NCI-H2171 (cell line): ENCODE data around the gene SMKR1.
A peak's percentile ranks its signal among the peaks of the same experiment; 100 is the strongest.
"Not testable (repeated sequence)": the region's sequence is repeated elsewhere in the genome, so short reads cannot be mapped to it uniquely, and the experiment has no call there.

Experiments
- DNase-seq: peaks from one replicate; lab custom pipeline; 2025; lab: John Stamatoyannopoulos, UW

SMKR1 gene

GRCh38 chr7:129529643-129530042 lies 27.3 kb downstream of the SMKR1 start:
- no peak for DNase-seq

- no peak for DNase-seq
These were observed 28.6 kb downstream of the SMKR1 start for GRCh38 chr7:129530795-129531391.

GRCh38 chr7:129531721-129532120 lies 29.4 kb downstream of the SMKR1 start:
- no peak for DNase-seq

GRCh38 chr7:129532375-129532774 lies 30.0 kb downstream of the SMKR1 start:
- no peak for DNase-seq

- not testable (repeated sequence) for DNase-seq
These were observed 32.4 kb downstream of the SMKR1 start for GRCh38 chr7:129534558-129535274.

GRCh38 chr7:129535896-129536295 lies 33.6 kb downstream of the SMKR1 start:
- no peak for DNase-seq

GRCh38 chr7:129536323-129536722 lies 34.0 kb downstream of the SMKR1 start:
- no peak for DNase-seq

- DNase-seq = no peak
These were observed 36.5 kb downstream of the SMKR1 start for GRCh38 chr7:129538790-129539189.

- no peak for DNase-seq
These were observed 38.0 kb downstream of the SMKR1 start for GRCh38 chr7:129540340-129540739.

- DNase-seq = no peak
These were observed 42.4 kb downstream of the SMKR1 start for GRCh38 chr7:129544700-129545099.

GRCh38 chr7:129550693-129551360 lies 48.5 kb downstream of the SMKR1 start:
- DNase-seq = peak; percentile 51

GRCh38 chr7:129553899-129554461 lies 51.6 kb downstream of the SMKR1 start:
- peak; percentile 5 for DNase-seq

GRCh38 chr7:129556607-129557133 lies 54.3 kb downstream of the SMKR1 start:
- DNase-seq = no peak

- no peak for DNase-seq
These were observed 55.6 kb downstream of the SMKR1 start for GRCh38 chr7:129557686-129558481.

- DNase-seq = no peak
These were observed 57.2 kb downstream of the SMKR1 start for GRCh38 chr7:129559564-129559963.

- DNase-seq = no peak
These were observed 58.5 kb downstream of the SMKR1 start for GRCh38 chr7:129560831-129561230.

GRCh38 chr7:129561677-129562359 lies 59.5 kb downstream of the SMKR1 start:
- DNase-seq = no peak
